Measurements from ENCODE around the gene ADGRB3. TPM values are rescaled to one million over a fixed set of nuclear protein-coding genes. Genes with fewer than 3 reads are reported as not detected.

The ADGRB3 gene
- total and polyA plus RNA-seq, 10 of the 15 experiments (the other 5 are each of a cell fraction or from before 2014, with no cell fraction given), result 0.03 to 0.06 TPM; not detected in 8

DNA sequence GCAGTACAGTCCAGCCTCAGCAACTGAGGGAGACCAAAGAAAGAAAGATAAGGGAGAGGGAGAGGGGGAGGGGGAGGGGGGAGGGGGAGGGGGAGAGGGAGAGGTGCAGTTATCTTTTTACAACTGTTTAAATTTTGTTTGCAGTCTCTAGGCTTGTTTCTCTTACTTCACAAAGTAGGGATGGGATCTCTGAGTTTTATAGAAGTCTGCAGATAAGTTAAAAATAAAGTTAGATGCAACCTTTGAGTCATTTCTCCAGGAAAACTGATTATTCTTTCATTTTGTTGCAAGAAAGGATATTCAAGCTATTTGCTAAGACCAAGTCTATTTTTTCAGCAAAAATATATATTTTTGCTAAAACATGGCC lies 487.3 kb downstream of the ADGRB3 start:
- RAD21 ChIA-PET (ENCODE audit: unreplicated experiment), result no interaction called here

GRCh38 chr6:69128411-69128810 lies 493.3 kb downstream of the ADGRB3 start:
- Histone ChIP-seq H3K4me3 (no peak overlapping the region), H3K4me1 (ENCODE audit: control insufficient read depth, insufficient read depth, low read length) (no peaks in the 10 kb centered on the region), H3K27me3 (replicated peaks in 1 of 2; ENCODE audit: control insufficient read depth in 2 of 2, insufficient read depth in 2 of 2, low read length in 1 of 2) (no peaks in the 10 kb centered on the region), H3K27ac (ENCODE audit: control insufficient read depth, insufficient read depth) (no peak overlapping the region), H3K36me3 (ENCODE audit: control insufficient read depth in 2 of 2, insufficient read depth in 2 of 2, low read length in 1 of 2) (no peaks in the 10 kb centered on the region), H4K20me1 (ENCODE audit: control insufficient read depth, insufficient read depth) (no peaks in the 10 kb centered on the region), H2AFZ (ENCODE audit: control insufficient read depth, low read depth, low read length) (no peak overlapping the region), H3K79me2 (ENCODE audit: control insufficient read depth, insufficient read depth, low read length) (no peaks in the 10 kb centered on the region), H3K9me3 (replicated peaks; ENCODE audit: control insufficient read depth, insufficient read depth, low read length) (no peaks in the 10 kb centered on the region), H3K9ac (ENCODE audit: control insufficient read depth, insufficient read depth, low read length) (no peak overlapping the region), H3K4me2 (ENCODE audit: control insufficient read depth, insufficient read depth) (no peak overlapping the region)
- ATAC-seq, result no peak
- intact Hi-C loops (cut with micrococcal nuclease; ENCODE audit: unreplicated experiment) (no loop called here), in situ Hi-C loops (cut with MboI) (no loop called here)
- ChIA-PET CTCF (no interaction called here), RAD21 (ENCODE audit: unreplicated experiment) (no interaction called here), POLR2A (no interaction called here), SMC1A (ENCODE audit: uncharacterized antibody, unreplicated experiment) (no interaction called here)
- FAIRE-seq, result no peak
- no TSS peak for BruUV-seq (replicated peaks)
- no peak for TF ChIP-seq TARDBP (IDR thresholded peaks at IDR 0.05; ENCODE audit: borderline replicate concordance)
- TF ChIP-seq, protein P1, sequence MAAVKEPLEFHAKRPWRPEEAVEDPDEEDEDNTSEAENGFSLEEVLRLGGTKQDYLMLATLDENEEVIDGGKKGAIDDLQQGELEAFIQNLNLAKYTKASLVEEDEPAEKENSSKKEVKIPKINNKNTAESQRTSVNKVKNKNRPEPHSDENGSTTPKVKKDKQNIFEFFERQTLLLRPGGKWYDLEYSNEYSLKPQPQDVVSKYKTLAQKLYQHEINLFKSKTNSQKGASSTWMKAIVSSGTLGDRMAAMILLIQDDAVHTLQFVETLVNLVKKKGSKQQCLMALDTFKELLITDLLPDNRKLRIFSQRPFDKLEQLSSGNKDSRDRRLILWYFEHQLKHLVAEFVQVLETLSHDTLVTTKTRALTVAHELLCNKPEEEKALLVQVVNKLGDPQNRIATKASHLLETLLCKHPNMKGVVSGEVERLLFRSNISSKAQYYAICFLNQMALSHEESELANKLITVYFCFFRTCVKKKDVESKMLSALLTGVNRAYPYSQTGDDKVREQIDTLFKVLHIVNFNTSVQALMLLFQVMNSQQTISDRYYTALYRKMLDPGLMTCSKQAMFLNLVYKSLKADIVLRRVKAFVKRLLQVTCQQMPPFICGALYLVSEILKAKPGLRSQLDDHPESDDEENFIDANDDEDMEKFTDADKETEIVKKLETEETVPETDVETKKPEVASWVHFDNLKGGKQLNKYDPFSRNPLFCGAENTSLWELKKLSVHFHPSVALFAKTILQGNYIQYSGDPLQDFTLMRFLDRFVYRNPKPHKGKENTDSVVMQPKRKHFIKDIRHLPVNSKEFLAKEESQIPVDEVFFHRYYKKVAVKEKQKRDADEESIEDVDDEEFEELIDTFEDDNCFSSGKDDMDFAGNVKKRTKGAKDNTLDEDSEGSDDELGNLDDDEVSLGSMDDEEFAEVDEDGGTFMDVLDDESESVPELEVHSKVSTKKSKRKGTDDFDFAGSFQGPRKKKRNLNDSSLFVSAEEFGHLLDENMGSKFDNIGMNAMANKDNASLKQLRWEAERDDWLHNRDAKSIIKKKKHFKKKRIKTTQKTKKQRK (IDR thresholded peaks at IDR 0.05; ENCODE audit: low read depth, low read length), result no peak
- TF ChIP-seq NR2C1 (IDR thresholded peaks at IDR 0.05), result no peak
- no peak for TF ChIP-seq LARP7 (IDR thresholded peaks at IDR 0.05)
- no peak for TF ChIP-seq FOXM1 (IDR thresholded peaks at IDR 0.05; ENCODE audit: low read depth, low read length)
- no peak for TF ChIP-seq BACH1 (IDR thresholded peaks at IDR 0.05; ENCODE audit: borderline replicate concordance)
- TF ChIP-seq RCOR1 (conservative IDR thresholded peaks at IDR 0.05; ENCODE audit: low read depth, low read length), result no peak
- no peak for TF ChIP-seq TCF7 (IDR thresholded peaks at IDR 0.05; ENCODE audit: borderline replicate concordance)
- TF ChIP-seq MTA3 (IDR thresholded peaks at IDR 0.05; ENCODE audit: borderline replicate concordance, low read length), result no peak
- TF ChIP-seq FOXK2 (IDR thresholded peaks at IDR 0.05), result no peak
- no peak for TF ChIP-seq RELA (IDR thresholded peaks at IDR 0.05; ENCODE audit: borderline replicate concordance, partially characterized antibody)
- no peak for TF ChIP-seq CREB1 (IDR thresholded peaks at IDR 0.05; ENCODE audit: low read depth)
- no peak for TF ChIP-seq IRF4 (IDR thresholded peaks at IDR 0.05; ENCODE audit: low read depth, low read length)
- no peak for TF ChIP-seq USF1 (IDR thresholded peaks at IDR 0.05; ENCODE audit: borderline replicate concordance, extremely low read length, insufficient read depth, low read depth, low read length)
- no peak for TF ChIP-seq ZNF622 (IDR thresholded peaks at IDR 0.05)
- 2% methylated on average over 2 of the region's 2 CpGs for whole genome bisulfite sequencing (ENCODE audit: insufficient coverage, insufficient replicate concordance, low lambda C conversion rate, missing lambda C conversion rate)
- no peak for DNase-seq (ENCODE audit: low read depth, low spot score)

More for the DNA sequence above, 487.3 kb downstream of the ADGRB3 start:
- no peak for DNase-seq (ENCODE audit: low read depth, low spot score)
- Histone ChIP-seq H3K27ac (ENCODE audit: control insufficient read depth, insufficient read depth) (no peak overlapping the region), H3K4me1 (ENCODE audit: control insufficient read depth, insufficient read depth, low read length) (no peaks in the 10 kb centered on the region), H3K79me2 (ENCODE audit: control insufficient read depth, insufficient read depth, low read length) (no peaks in the 10 kb centered on the region), H3K27me3 (replicated peaks in 1 of 2; ENCODE audit: control insufficient read depth in 2 of 2, insufficient read depth in 2 of 2, low read length in 1 of 2) (no peaks in the 10 kb centered on the region), H2AFZ (ENCODE audit: control insufficient read depth, low read depth, low read length) (no peak overlapping the region), H3K9ac (ENCODE audit: control insufficient read depth, insufficient read depth, low read length) (no peak overlapping the region), H4K20me1 (ENCODE audit: control insufficient read depth, insufficient read depth) (no peaks in the 10 kb centered on the region), H3K4me3 (no peak overlapping the region), H3K36me3 (ENCODE audit: control insufficient read depth in 2 of 2, insufficient read depth in 2 of 2, low read length in 1 of 2) (no peaks in the 10 kb centered on the region), H3K9me3 (replicated peaks; ENCODE audit: control insufficient read depth, insufficient read depth, low read length) (no peaks in the 10 kb centered on the region), H3K4me2 (ENCODE audit: control insufficient read depth, insufficient read depth) (no peak overlapping the region)
- intact Hi-C loops (cut with micrococcal nuclease; ENCODE audit: unreplicated experiment) (no loop called here), in situ Hi-C loops (cut with MboI) (no loop called here)
- FAIRE-seq, result no peak
- TF ChIP-seq EP300 (IDR thresholded peaks at IDR 0.05; ENCODE audit: borderline replicate concordance in 1 of 2, control insufficient read depth in 1 of 2, low read depth in 2 of 2, low read length in 2 of 2), result no peak
- no peak for TF ChIP-seq SUZ12 (IDR thresholded peaks at IDR 0.05; ENCODE audit: unreplicated experiment)
- no peak for TF ChIP-seq MTA3 (IDR thresholded peaks at IDR 0.05; ENCODE audit: borderline replicate concordance, low read length)
- no peak for TF ChIP-seq ZNF24 (IDR thresholded peaks at IDR 0.05)
- TF ChIP-seq MEF2B (IDR thresholded peaks at IDR 0.05; ENCODE audit: partially characterized antibody, poor library complexity, severe bottlenecking), result no peak
- no peak for TF ChIP-seq JUND (IDR thresholded peaks at IDR 0.05; ENCODE audit: low read depth, low read length)
- TF ChIP-seq PML (IDR thresholded peaks at IDR 0.05; ENCODE audit: low read length), result no peak
- no peak for TF ChIP-seq RAD21 (IDR thresholded peaks at IDR 0.05; ENCODE audit: insufficient read depth, low read depth, low read length)
- POLR2A ChIA-PET, result no interaction called here
- SMC1A ChIA-PET (ENCODE audit: uncharacterized antibody, unreplicated experiment), result no interaction called here
- no peak for ATAC-seq
- no TSS peak for BruUV-seq (replicated peaks)
- CTCF ChIA-PET, result no interaction called here
